ENCODE results near the gene RAPH1. TPM values are rescaled to one million over a fixed set of nuclear protein-coding genes. Genes with fewer than 3 reads are reported as not detected.
A peak's percentile ranks its signal among the peaks of the same experiment; 100 is the strongest.

RAPH1 gene
- total RNA-seq, 1 donor from 2014 or later = 21.7 TPM

DNA sequence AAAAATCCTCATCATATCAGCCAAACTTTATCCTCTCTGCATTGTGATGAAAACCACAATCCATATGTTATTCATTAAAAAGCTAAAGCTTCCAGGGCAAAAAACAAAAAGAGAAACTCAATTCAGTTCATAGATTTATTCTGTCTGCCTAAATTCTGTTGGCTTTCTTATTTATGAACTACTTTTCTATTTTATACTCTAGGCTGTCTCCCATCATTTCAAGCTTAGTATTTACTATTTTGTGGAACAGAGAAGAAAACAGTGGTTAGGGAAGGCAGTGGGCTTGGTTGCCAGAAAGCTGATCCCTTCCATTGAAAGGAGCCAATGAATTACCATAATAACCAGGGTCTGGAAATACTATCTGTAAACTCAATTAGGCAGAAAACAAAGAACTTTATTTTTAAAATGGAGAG, 71.8 kb downstream of the RAPH1 start:
- no peaks in the 10 kb centered on the region for H3K27me3 Mint-ChIP-seq
- H3K9me3 Mint-ChIP-seq (ENCODE audit: low read depth) = no peaks in the 10 kb centered on the region
- DNase-seq (ENCODE audit: low spot score, unreplicated experiment) = no peak
- no peak overlapping the region for H3K4me3 Mint-ChIP-seq (ENCODE audit: low read depth)
- TF ChIP-seq, protein P1, sequence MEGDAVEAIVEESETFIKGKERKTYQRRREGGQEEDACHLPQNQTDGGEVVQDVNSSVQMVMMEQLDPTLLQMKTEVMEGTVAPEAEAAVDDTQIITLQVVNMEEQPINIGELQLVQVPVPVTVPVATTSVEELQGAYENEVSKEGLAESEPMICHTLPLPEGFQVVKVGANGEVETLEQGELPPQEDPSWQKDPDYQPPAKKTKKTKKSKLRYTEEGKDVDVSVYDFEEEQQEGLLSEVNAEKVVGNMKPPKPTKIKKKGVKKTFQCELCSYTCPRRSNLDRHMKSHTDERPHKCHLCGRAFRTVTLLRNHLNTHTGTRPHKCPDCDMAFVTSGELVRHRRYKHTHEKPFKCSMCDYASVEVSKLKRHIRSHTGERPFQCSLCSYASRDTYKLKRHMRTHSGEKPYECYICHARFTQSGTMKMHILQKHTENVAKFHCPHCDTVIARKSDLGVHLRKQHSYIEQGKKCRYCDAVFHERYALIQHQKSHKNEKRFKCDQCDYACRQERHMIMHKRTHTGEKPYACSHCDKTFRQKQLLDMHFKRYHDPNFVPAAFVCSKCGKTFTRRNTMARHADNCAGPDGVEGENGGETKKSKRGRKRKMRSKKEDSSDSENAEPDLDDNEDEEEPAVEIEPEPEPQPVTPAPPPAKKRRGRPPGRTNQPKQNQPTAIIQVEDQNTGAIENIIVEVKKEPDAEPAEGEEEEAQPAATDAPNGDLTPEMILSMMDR (IDR thresholded peaks at IDR 0.05; ENCODE audit: unreplicated experiment) = no peak
- no peak overlapping the region for H3K27ac Mint-ChIP-seq
- no peaks in the 10 kb centered on the region for H3K36me3 Mint-ChIP-seq (ENCODE audit: insufficient read depth)
- H3K4me1 Mint-ChIP-seq (ENCODE audit: low read depth) = no peaks in the 10 kb centered on the region

DNA sequence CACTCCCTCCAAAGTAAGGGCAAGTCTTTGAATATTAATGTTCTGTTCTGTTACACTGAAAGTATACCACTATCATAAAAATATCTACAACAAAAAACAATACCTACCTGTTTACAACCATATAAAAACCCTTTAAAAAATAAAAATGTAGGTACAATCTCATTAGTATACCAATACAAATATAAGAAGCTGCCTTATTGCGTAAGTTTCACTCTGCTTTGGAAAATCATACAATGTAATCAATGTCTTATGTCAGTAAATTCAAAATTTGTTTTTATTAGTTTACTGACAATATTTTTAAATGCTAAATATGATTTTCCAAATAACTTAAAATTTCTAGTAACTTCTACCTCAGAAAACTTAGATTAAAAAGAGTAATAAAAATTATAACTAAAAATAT, 72.8 kb downstream of the RAPH1 start:
- Mint-ChIP-seq H3K27me3 (no peaks in the 10 kb centered on the region), H3K4me3 (ENCODE audit: low read depth) (no peak overlapping the region)

DNA sequence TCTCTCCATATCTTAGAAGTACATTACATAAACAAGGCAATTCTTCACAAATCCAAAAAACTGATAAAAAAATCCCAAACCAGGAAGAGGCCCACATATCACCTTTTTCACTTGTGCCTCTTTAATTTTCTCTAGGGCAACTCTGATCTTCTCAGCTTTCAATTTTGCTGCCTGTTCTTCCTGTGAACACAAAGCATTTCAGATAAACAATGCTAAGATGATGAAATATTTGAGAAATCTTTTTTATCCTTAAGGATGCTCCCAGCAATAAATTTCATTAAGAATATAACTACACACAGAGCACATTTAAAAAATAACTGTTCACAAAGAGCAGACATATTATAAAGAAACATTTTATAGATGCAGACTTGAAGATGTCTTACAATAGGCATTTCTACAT, 73.4 kb downstream of the RAPH1 start:
- no peaks in the 10 kb centered on the region for H3K36me3 Mint-ChIP-seq (ENCODE audit: insufficient read depth)
- no peaks in the 10 kb centered on the region for H3K4me1 Mint-ChIP-seq (ENCODE audit: low read depth)
- no peak overlapping the region for H3K4me3 Mint-ChIP-seq (ENCODE audit: low read depth)
- no peaks in the 10 kb centered on the region for H3K9me3 Mint-ChIP-seq (ENCODE audit: low read depth)
- H3K27me3 Mint-ChIP-seq = no peaks in the 10 kb centered on the region
- no peak overlapping the region for H3K27ac Mint-ChIP-seq
- TF ChIP-seq, protein P1 (IDR thresholded peaks at IDR 0.05; ENCODE audit: unreplicated experiment) = no peak
- DNase-seq (ENCODE audit: low spot score, unreplicated experiment) = no peak

More for the DNA sequence above, 72.8 kb downstream of the RAPH1 start:
- Mint-ChIP-seq H3K27ac (no peak overlapping the region), H3K36me3 (ENCODE audit: insufficient read depth) (no peaks in the 10 kb centered on the region), H3K9me3 (ENCODE audit: low read depth) (no peaks in the 10 kb centered on the region), H3K4me1 (ENCODE audit: low read depth) (no peaks in the 10 kb centered on the region)
- TF ChIP-seq, protein P1 (IDR thresholded peaks at IDR 0.05; ENCODE audit: unreplicated experiment) = no peak
- no peak for DNase-seq (ENCODE audit: low spot score, unreplicated experiment)

DNA sequence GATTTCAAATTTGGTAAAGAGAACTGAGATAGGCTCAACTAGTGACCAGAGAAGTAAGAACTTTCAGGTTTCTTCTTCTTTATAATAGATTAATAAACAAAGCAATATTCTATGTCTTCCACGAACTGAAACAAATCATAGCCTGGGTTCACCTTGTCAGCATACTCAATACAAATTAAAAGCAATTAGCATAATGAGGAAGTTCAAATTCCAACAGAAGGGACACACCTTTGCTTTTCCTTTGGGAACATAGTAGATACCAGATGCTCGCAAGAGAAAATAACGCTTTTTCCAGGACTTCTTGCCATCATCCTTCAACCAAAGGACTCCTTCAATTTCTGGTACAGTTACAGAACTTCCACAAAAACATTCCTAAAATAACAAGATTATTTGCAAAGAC, 79.9 kb downstream of the RAPH1 start:
- H3K27ac Mint-ChIP-seq = no peak overlapping the region
- DNase-seq (ENCODE audit: low spot score, unreplicated experiment) = no peak
- H3K4me3 Mint-ChIP-seq (ENCODE audit: low read depth) = no peak overlapping the region
- TF ChIP-seq, protein P1 (IDR thresholded peaks at IDR 0.05; ENCODE audit: unreplicated experiment) = no peak
- H3K9me3 Mint-ChIP-seq (ENCODE audit: low read depth) = no peaks in the 10 kb centered on the region
- no peaks in the 10 kb centered on the region for H3K27me3 Mint-ChIP-seq
- peaks cover 4% of the 10 kb centered on the region for H3K4me1 Mint-ChIP-seq (ENCODE audit: low read depth)
- peaks cover 2% of the 10 kb centered on the region for H3K36me3 Mint-ChIP-seq (ENCODE audit: insufficient read depth)

DNA sequence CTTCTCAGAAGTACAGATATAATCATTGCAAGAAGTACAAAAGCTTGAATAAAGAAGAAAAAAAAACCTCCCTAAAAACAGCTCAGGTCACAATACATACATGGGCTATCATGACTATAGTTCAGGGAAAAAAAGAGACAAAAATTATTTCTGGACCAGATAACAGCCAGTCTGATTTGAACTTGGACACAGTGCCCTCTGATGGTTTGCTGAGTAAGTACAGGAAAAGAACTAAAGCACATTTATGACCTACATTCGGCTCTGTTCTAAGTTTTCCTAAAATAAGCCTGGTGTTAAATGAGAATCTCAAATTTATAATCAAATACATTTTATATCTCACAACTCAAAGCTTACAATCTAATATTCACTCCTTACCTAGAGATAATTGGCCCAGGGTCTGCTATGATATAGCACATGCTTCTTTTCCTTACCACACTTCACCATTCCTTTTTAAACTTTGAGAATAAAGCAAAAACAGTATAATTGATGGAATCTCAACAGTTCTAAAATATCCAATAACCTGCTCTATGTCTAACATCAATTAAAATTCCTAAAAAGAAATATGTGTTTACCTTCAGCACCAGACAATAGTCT, 81.1 kb downstream of the RAPH1 start:
- TF ChIP-seq, protein P1 (IDR thresholded peaks at IDR 0.05; ENCODE audit: unreplicated experiment) = peak; percentile 79
- Mint-ChIP-seq H3K27ac (no peak overlapping the region), H3K36me3 (ENCODE audit: insufficient read depth) (peaks cover 2% of the 10 kb centered on the region), H3K4me3 (ENCODE audit: low read depth) (no peak overlapping the region), H3K27me3 (no peaks in the 10 kb centered on the region), H3K4me1 (ENCODE audit: low read depth) (peaks cover 4% of the 10 kb centered on the region), H3K9me3 (ENCODE audit: low read depth) (no peaks in the 10 kb centered on the region)
- no peak for DNase-seq (ENCODE audit: low spot score, unreplicated experiment)
